HepG2 (cell line): ENCODE measurements around the gene JAZF1. TPM values are rescaled to one million over a fixed set of nuclear protein-coding genes. Genes with fewer than 3 reads are reported as not detected.

ENCODE experiments used
- ATAC-seq: fragments of 200-7000 bp; cut with Tn5 transposase; 3 replicates; pipeline ENCODE4 v1.9.1; 2020; ENCODE audit warnings: mild to moderate bottlenecking, moderate library complexity
- BruUV-seq: library from RNA; stranded (reverse); fragments of 400-500 nt; replicated peaks from 2 replicates; lab custom pipeline; 2021; lab: Mats Ljungman, UMichigan
- CTCF ChIA-PET: fragments of 300-600 bp; formaldehyde crosslinking; extraction: SDS; loops from one replicate; lab custom pipeline; 2021; ENCODE audit warnings: low total read pairs, inconsistent platforms, low intra/inter-chr PET ratio; lab: Yijun Ruan, JAX
- POLR2A ChIA-PET: fragments of 350-600 bp; sonication (Branson Sonifier 250); formaldehyde crosslinking; loops from one replicate; lab custom pipeline; 2020; ENCODE audit warnings: antibody characterized with exemption, inconsistent platforms; lab: Yijun Ruan, JAX
- DNase-seq: peaks from one replicate; pipeline ENCODE4 v3.0.0-alpha.2; 2015; ENCODE audit warnings: low spot score
- FAIRE-seq: peaks from 3 replicates; lab custom pipeline; 2011; peaks lifted over from hg19 to GRCh38; lab: Jason Lieb, UNC
- H2AFZ ChIP-seq: one replicate; pipeline ENCODE4 v1.6.1; 2011; ENCODE audit warnings: low read length, inconsistent platforms
- H3K27ac ChIP-seq: fragments of 300-600 bp; 3 replicates; pipeline ENCODE4 v1.8.0; 2011; ENCODE audit warnings: mixed run types, mild to moderate bottlenecking, mixed read lengths, low read length, inconsistent platforms; ENCODE audit not compliant: insufficient read depth; ENCODE audit errors: extremely low read length
- H3K27me3 ChIP-seq, 2 experiments: fragments of 200-600 bp in 1 of 2; 2 replicates in 1 of 2; 3 replicates in 1 of 2; pipeline versions ENCODE4 v1.6.0 to v1.8.0; 2011; ENCODE audit warnings: low read length in 2 of 2, mild to moderate bottlenecking in 2 of 2, moderate library complexity in 2 of 2, inconsistent platforms in 1 of 2; ENCODE audit not compliant: insufficient read depth in 2 of 2, control insufficient read depth in 1 of 2
- H3K36me3 ChIP-seq, 2 experiments: fragments of 200-600 bp in 1 of 2; replicated peaks in 1 of 2; 2 replicates in 1 of 2; 3 replicates in 1 of 2; pipeline versions ENCODE4 v1.5.1 to v1.8.0; 2011; ENCODE audit warnings: low read length in 2 of 2, inconsistent platforms in 1 of 2; ENCODE audit not compliant: insufficient read depth in 2 of 2, control insufficient read depth in 1 of 2
- H3K4me1 ChIP-seq: 2 replicates; pipeline ENCODE4 v1.5.1; 2012; ENCODE audit warnings: low read length, inconsistent platforms; ENCODE audit not compliant: insufficient read depth
- H3K4me2 ChIP-seq: 2 replicates; pipeline ENCODE4 v1.6.0; 2011; ENCODE audit warnings: low read depth, low read length, inconsistent platforms
- H3K4me3 ChIP-seq, 3 experiments: fragments of 200-600 bp in 1 of 3; sonication (generic), shearing (Covaris generic) in 1 of 3; replicated peaks in 1 of 3; 2 replicates each; pipeline ENCODE4 v1.5.1; 2011 to 2016; ENCODE audit warnings: low read length in 3 of 3, inconsistent platforms in 2 of 3, low read depth in 2 of 3, mild to moderate bottlenecking in 2 of 3, control low read depth in 1 of 3, mixed read lengths in 1 of 3; ENCODE audit not compliant: insufficient read depth in 1 of 3
- H3K79me2 ChIP-seq: one replicate; pipeline ENCODE4 v1.6.1; 2011; ENCODE audit warnings: low read length, inconsistent platforms; ENCODE audit not compliant: insufficient read depth
- H3K9ac ChIP-seq: 2 replicates; pipeline ENCODE4 v1.6.0; 2011; ENCODE audit warnings: mild to moderate bottlenecking, low read depth, low read length, inconsistent platforms; ENCODE audit not compliant: insufficient read depth
- H3K9me3 ChIP-seq: 2 replicates; pipeline ENCODE4 v1.5.1; 2012; ENCODE audit warnings: mild to moderate bottlenecking, low read length
- H4K20me1 ChIP-seq: 2 replicates; pipeline ENCODE4 v1.6.0; 2011; ENCODE audit warnings: inconsistent platforms, mild to moderate bottlenecking, low read length, moderate library complexity; ENCODE audit not compliant: insufficient read depth
- NR1H2 ChIP-seq: sonication (generic); formaldehyde crosslinking; IDR thresholded peaks from 2 replicates; pipeline ENCODE4 v1.8.1; 2022; ENCODE audit warnings: low read depth, missing genetic modification reagents, borderline replicate concordance
- YY1 ChIP-seq: IDR thresholded peaks from 2 replicates; pipeline ENCODE4 v1.6.1; 2011; ENCODE audit warnings: low read length, low read depth, moderate library complexity, mild to moderate bottlenecking; ENCODE audit not compliant: insufficient read depth, insufficient replicate concordance
- ZFP37 ChIP-seq: sonication (generic); formaldehyde crosslinking; IDR thresholded peaks from 2 replicates; pipeline ENCODE4 v1.4.0; 2020; ENCODE audit warnings: missing genetic modification reagents, borderline replicate concordance
- ZNF546 ChIP-seq: sonication (generic); formaldehyde crosslinking; conservative IDR thresholded peaks from 2 replicates; pipeline ENCODE4 v1.8.1; 2023; ENCODE audit warnings: mild to moderate bottlenecking, missing genetic modification reagents
- ZNF709 ChIP-seq: sonication (generic); formaldehyde crosslinking; IDR thresholded peaks from 2 replicates; pipeline ENCODE4 v1.5.0; 2020; ENCODE audit warnings: mild to moderate bottlenecking, missing genetic modification reagents
- ZZZ3 ChIP-seq: sonication (generic); formaldehyde crosslinking; IDR thresholded peaks from 2 replicates; pipeline ENCODE4 v1.4.0; 2020; ENCODE audit warnings: missing genetic modification reagents, mild to moderate bottlenecking, borderline replicate concordance
- WGBS: methylation state at CpG from one replicate; pipeline ENCODE4 v1.1.6; 2017; ENCODE audit warnings: low lambda C conversion rate; 5-methylcytosine and 5-hydroxymethylcytosine counted together
- in situ Hi-C: cut with HindIII; loops from 2 replicates; pipeline ENCODE4 v1.10.0; 2017; ENCODE audit warnings: low pct_unique_long_range_greater_than_20kb; ENCODE audit not compliant: extremely low pct_ligation_motif_present
- intact Hi-C: fragments of 100-400 bp; cut with micrococcal nuclease; formaldehyde crosslinking; loops from one replicate; pipeline ENCODE4 v1.10.0; 2022; ENCODE audit not compliant: unreplicated experiment
- polyA plus RNA-seq, 8 experiments: library from polyadenylated mRNA; depleted of rRNA in 3 of 8; stranded (reverse) in 7 of 8; unstranded in 1 of 8; fragments of >200 nt; fragmentation: Illumina TruSeq in 4 of 8; extraction: Trizol in 4 of 8; gene quantifications; 2 replicates each; pipeline versions ENCODE4 v1.2.1 to v1.2.3, GENCODE V29; 2011 to 2016; ENCODE audit warnings: low read depth in 4 of 8, missing spikeins in 1 of 8, mixed read lengths in 1 of 8; ENCODE audit not compliant: insufficient read depth in 1 of 8
- total RNA-seq, 5 experiments: library from RNA; depleted of rRNA; stranded (reverse); fragments of >200 nt; fragmentation: Illumina TruSeq; extraction: Trizol; gene quantifications; 2 replicates each; pipeline ENCODE4 v1.2.3, GENCODE V29; 2016; ENCODE audit warnings: low read depth in 1 of 5
- TF ChIP-seq, protein P1 (sequence below): fragments of 450-650 bp; IDR thresholded peaks from 2 replicates; pipeline ENCODE4 v1.6.1; 2017
- TF ChIP-seq, protein P2 (sequence below): sonication (generic); formaldehyde crosslinking; IDR thresholded peaks from 2 replicates; pipeline ENCODE4 v1.8.0; 2022; ENCODE audit warnings: low read depth, missing genetic modification reagents
- TF ChIP-seq, protein P3 (sequence below): sonication (generic); formaldehyde crosslinking; IDR thresholded peaks from 2 replicates; pipeline ENCODE4 v1.9.0; 2021; ENCODE audit warnings: missing genetic modification reagents, mild to moderate bottlenecking, borderline replicate concordance
- TF ChIP-seq, protein P4 (sequence below), 2 experiments: sonication (generic) in 1 of 2; formaldehyde crosslinking in 1 of 2; IDR thresholded peaks; 2 replicates each; pipeline versions ENCODE4 v1.6.1 to v1.9.0; 2014 to 2022; ENCODE audit warnings: antibody characterized with exemption in 1 of 2, borderline replicate concordance in 1 of 2, inconsistent platforms in 1 of 2, low read depth in 1 of 2, missing genetic modification reagents in 1 of 2
- TF ChIP-seq, protein P5 (sequence below): sonication (generic); formaldehyde crosslinking; conservative IDR thresholded peaks from 2 replicates; pipeline ENCODE4 v1.4.0; 2020; ENCODE audit warnings: missing genetic modification reagents

JAZF1 gene
- total and polyA plus RNA-seq, 2 of the 13 experiments (the other 11 are each of a cell fraction or from before 2014, with no cell fraction given), result not detected

DNA sequence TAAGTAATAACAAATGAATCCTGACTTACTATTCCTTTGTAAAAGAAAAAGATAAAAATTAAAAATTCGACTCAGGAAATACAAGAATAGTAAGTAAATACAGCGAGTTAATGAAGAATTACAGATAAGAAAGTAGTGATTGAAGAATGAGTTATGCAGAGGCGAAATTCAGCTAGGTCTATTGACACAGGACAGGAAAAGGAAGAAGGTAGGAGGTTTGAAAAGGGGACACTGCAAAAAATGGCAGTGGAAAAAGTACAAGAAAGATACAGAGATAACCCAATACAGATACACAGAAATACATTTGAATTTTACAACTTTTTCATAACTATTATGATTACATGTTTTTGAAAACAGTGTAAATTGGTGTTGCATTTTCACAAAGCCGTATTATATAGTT lies 28.0 kb downstream of the JAZF1 start:
- no peak overlapping the region for H3K9ac ChIP-seq
- intact Hi-C loops (no loop called here), in situ Hi-C loops (no loop called here)
- CTCF ChIA-PET, result no interaction called here
- no peak overlapping the region for H3K27ac ChIP-seq
- no peaks in the 10 kb centered on the region; a peak in 1 of 5 replicates for H3K27me3 ChIP-seq
- H4K20me1 ChIP-seq, result no peaks in the 10 kb centered on the region
- no TSS peak for BruUV-seq
- DNase-seq (no peak), FAIRE-seq (no peak), ATAC-seq (no peak)
- H2AFZ ChIP-seq, result no peak overlapping the region
- no peaks in the 10 kb centered on the region for H3K36me3 ChIP-seq
- no peaks in the 10 kb centered on the region for H3K4me1 ChIP-seq
- 9% methylated on average over 4 of the region's 4 CpGs for WGBS
- POLR2A ChIA-PET, result no interaction called here
- H3K4me2 ChIP-seq, result no peak overlapping the region
- H3K79me2 ChIP-seq, result no peaks in the 10 kb centered on the region
- H3K9me3 ChIP-seq, result no peaks in the 10 kb centered on the region
- H3K4me3 ChIP-seq, result no peak overlapping the region
- TF ChIP-seq, protein P1, sequence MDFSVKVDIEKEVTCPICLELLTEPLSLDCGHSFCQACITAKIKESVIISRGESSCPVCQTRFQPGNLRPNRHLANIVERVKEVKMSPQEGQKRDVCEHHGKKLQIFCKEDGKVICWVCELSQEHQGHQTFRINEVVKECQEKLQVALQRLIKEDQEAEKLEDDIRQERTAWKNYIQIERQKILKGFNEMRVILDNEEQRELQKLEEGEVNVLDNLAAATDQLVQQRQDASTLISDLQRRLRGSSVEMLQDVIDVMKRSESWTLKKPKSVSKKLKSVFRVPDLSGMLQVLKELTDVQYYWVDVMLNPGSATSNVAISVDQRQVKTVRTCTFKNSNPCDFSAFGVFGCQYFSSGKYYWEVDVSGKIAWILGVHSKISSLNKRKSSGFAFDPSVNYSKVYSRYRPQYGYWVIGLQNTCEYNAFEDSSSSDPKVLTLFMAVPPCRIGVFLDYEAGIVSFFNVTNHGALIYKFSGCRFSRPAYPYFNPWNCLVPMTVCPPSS, result no peak
- TF ChIP-seq ZNF546 (no peak), ZFP37 (CRISPR knock-in tag) (no peak), ZNF709 (no peak), NR1H2 (CRISPR knock-in tag) (no peak), ZZZ3 (no peak), YY1 (no peak)
- TF ChIP-seq, protein P2, sequence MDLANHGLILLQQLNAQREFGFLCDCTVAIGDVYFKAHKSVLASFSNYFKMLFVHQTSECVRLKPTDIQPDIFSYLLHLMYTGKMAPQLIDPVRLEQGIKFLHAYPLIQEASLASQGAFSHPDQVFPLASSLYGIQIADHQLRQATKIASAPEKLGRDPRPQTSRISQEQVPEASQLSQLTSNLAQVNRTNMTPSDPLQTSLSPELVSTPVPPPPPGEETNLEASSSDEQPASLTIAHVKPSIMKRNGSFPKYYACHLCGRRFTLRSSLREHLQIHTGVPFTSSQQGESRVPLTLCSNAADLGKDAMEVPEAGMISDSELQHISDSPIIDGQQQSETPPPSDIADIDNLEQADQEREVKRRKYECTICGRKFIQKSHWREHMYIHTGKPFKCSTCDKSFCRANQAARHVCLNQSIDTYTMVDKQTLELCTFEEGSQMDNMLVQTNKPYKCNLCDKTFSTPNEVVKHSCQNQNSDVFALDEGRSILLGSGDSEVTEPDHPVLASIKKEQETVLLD (CRISPR knock-in tag), result no peak
- TF ChIP-seq, protein P3, sequence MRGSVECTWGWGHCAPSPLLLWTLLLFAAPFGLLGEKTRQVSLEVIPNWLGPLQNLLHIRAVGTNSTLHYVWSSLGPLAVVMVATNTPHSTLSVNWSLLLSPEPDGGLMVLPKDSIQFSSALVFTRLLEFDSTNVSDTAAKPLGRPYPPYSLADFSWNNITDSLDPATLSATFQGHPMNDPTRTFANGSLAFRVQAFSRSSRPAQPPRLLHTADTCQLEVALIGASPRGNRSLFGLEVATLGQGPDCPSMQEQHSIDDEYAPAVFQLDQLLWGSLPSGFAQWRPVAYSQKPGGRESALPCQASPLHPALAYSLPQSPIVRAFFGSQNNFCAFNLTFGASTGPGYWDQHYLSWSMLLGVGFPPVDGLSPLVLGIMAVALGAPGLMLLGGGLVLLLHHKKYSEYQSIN (CRISPR knock-in tag), result no peak
- TF ChIP-seq, protein P4, sequence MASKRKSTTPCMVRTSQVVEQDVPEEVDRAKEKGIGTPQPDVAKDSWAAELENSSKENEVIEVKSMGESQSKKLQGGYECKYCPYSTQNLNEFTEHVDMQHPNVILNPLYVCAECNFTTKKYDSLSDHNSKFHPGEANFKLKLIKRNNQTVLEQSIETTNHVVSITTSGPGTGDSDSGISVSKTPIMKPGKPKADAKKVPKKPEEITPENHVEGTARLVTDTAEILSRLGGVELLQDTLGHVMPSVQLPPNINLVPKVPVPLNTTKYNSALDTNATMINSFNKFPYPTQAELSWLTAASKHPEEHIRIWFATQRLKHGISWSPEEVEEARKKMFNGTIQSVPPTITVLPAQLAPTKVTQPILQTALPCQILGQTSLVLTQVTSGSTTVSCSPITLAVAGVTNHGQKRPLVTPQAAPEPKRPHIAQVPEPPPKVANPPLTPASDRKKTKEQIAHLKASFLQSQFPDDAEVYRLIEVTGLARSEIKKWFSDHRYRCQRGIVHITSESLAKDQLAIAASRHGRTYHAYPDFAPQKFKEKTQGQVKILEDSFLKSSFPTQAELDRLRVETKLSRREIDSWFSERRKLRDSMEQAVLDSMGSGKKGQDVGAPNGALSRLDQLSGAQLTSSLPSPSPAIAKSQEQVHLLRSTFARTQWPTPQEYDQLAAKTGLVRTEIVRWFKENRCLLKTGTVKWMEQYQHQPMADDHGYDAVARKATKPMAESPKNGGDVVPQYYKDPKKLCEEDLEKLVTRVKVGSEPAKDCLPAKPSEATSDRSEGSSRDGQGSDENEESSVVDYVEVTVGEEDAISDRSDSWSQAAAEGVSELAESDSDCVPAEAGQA (IDR thresholded peaks at IDR 0.05; ENCODE audit: low read depth), result no peak
- TF ChIP-seq, protein P4 (CRISPR knock-in tag; IDR thresholded peaks at IDR 0.05; ENCODE audit: borderline replicate concordance), result no peak
- TF ChIP-seq, protein P5, sequence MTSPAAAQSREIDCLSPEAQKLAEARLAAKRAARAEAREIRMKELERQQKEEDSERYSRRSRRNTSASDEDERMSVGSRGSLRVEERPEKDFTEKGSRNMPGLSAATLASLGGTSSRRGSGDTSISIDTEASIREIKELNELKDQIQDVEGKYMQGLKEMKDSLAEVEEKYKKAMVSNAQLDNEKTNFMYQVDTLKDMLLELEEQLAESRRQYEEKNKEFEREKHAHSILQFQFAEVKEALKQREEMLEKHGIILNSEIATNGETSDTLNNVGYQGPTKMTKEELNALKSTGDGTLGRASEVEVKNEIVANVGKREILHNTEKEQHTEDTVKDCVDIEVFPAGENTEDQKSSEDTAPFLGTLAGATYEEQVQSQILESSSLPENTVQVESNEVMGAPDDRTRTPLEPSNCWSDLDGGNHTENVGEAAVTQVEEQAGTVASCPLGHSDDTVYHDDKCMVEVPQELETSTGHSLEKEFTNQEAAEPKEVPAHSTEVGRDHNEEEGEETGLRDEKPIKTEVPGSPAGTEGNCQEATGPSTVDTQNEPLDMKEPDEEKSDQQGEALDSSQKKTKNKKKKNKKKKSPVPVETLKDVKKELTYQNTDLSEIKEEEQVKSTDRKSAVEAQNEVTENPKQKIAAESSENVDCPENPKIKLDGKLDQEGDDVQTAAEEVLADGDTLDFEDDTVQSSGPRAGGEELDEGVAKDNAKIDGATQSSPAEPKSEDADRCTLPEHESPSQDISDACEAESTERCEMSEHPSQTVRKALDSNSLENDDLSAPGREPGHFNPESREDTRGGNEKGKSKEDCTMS (CRISPR knock-in tag), result no peak
